ENCODE results near the gene UBE3D. TPM values are rescaled to one million over a fixed set of nuclear protein-coding genes. Genes with fewer than 3 reads are reported as not detected.

UBE3D gene
- total and polyA plus RNA-seq, 2 of the 4 experiments (the other 2 are of a cell fraction), result 3.2 to 6.3 TPM

- intact Hi-C loops (cut with micrococcal nuclease) (no loop called here), dilution Hi-C loops (cut with HindIII; ENCODE audit: low sequenced_read_pairs, unreplicated experiment) (no loop called here), in situ Hi-C loops (cut with MboI; ENCODE audit: low sequenced_read_pairs) (no loop called here)
- DNase-seq, result no peak
- POLR2A ChIA-PET (ENCODE audit: unreplicated experiment), result no interaction called here
- H4K5ac ChIP-seq (ENCODE audit: low read depth, low read length), result no peak overlapping the region
- H3K56ac ChIP-seq (ENCODE audit: extremely low read depth, insufficient read depth, low read length), result no peak overlapping the region
- H3K27me3 ChIP-seq (ENCODE audit: control insufficient read depth, insufficient read depth, low read length), result no peaks in the 10 kb centered on the region
- no peak overlapping the region for H2AK5ac ChIP-seq (ENCODE audit: low read depth, low read length)
- H4K91ac ChIP-seq (ENCODE audit: insufficient read depth, low read depth, low read length), result no peak overlapping the region
- CTCF ChIA-PET, result interaction anchor here (0.6 kb wide), 1 partner anchor 30 kb away, joined by 6 read pairs; no protein-coding TSS in a partner anchor
- H3K27ac ChIP-seq (ENCODE audit: insufficient read depth, low read length), result no peak overlapping the region
- no peak overlapping the region for H3K4me2 ChIP-seq (ENCODE audit: low read depth, low read length)
- TF ChIP-seq, protein P1, sequence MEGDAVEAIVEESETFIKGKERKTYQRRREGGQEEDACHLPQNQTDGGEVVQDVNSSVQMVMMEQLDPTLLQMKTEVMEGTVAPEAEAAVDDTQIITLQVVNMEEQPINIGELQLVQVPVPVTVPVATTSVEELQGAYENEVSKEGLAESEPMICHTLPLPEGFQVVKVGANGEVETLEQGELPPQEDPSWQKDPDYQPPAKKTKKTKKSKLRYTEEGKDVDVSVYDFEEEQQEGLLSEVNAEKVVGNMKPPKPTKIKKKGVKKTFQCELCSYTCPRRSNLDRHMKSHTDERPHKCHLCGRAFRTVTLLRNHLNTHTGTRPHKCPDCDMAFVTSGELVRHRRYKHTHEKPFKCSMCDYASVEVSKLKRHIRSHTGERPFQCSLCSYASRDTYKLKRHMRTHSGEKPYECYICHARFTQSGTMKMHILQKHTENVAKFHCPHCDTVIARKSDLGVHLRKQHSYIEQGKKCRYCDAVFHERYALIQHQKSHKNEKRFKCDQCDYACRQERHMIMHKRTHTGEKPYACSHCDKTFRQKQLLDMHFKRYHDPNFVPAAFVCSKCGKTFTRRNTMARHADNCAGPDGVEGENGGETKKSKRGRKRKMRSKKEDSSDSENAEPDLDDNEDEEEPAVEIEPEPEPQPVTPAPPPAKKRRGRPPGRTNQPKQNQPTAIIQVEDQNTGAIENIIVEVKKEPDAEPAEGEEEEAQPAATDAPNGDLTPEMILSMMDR (conservative IDR thresholded peaks at IDR 0.05; ENCODE audit: low read depth, low read length), result no peak
- no peak for TF ChIP-seq NFE2L2 (IDR thresholded peaks at IDR 0.05; ENCODE audit: low read depth, low read length)
- TF ChIP-seq CEBPB (IDR thresholded peaks at IDR 0.05; ENCODE audit: low read depth, low read length), result no peak
- no peak for TF ChIP-seq RFX5 (IDR thresholded peaks at IDR 0.05; ENCODE audit: low read depth, low read length)
- TF ChIP-seq BHLHE40 (IDR thresholded peaks at IDR 0.05; ENCODE audit: low read depth, low read length), result no peak
- TF ChIP-seq CHD1 (IDR thresholded peaks at IDR 0.05; ENCODE audit: low read depth, low read length), result no peak
- TF ChIP-seq USF2 (IDR thresholded peaks at IDR 0.05; ENCODE audit: low read depth, low read length), result no peak
- TF ChIP-seq, protein P2, sequence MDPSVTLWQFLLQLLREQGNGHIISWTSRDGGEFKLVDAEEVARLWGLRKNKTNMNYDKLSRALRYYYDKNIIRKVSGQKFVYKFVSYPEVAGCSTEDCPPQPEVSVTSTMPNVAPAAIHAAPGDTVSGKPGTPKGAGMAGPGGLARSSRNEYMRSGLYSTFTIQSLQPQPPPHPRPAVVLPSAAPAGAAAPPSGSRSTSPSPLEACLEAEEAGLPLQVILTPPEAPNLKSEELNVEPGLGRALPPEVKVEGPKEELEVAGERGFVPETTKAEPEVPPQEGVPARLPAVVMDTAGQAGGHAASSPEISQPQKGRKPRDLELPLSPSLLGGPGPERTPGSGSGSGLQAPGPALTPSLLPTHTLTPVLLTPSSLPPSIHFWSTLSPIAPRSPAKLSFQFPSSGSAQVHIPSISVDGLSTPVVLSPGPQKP (IDR thresholded peaks at IDR 0.05; ENCODE audit: borderline replicate concordance, low read depth, low read length), result no peak
- no peak for TF ChIP-seq MAZ (IDR thresholded peaks at IDR 0.05; ENCODE audit: borderline replicate concordance, low read depth, low read length)
- H2BK5ac ChIP-seq (ENCODE audit: low read depth, low read length, poor library complexity, severe bottlenecking), result no peak overlapping the region
- no peak overlapping the region for H3K23ac ChIP-seq (ENCODE audit: low read depth, low read length)
- no peak overlapping the region for H2BK15ac ChIP-seq (ENCODE audit: low read depth, low read length)
- peaks cover 3% of the 10 kb centered on the region; the same call in 1 of the 2 replicates for H3K9me1 ChIP-seq (ENCODE audit: insufficient read depth, low read length)
- no peaks in the 10 kb centered on the region for H4K20me1 ChIP-seq (ENCODE audit: insufficient read depth, low read length)
- no peak overlapping the region for H2BK20ac ChIP-seq (ENCODE audit: low read depth, low read length)
- no peak overlapping the region for H4K8ac ChIP-seq (ENCODE audit: low read depth in 2 of 2, low read length in 2 of 2)
- no peak overlapping the region for H3K9ac ChIP-seq (ENCODE audit: low read depth, low read length)
- H2BK120ac ChIP-seq (ENCODE audit: low read depth, low read length), result no peak overlapping the region
- H2AFZ ChIP-seq (replicated peaks; ENCODE audit: low read length, poor library complexity), result no peak overlapping the region
- no peaks in the 10 kb centered on the region for H3K36me3 ChIP-seq (ENCODE audit: control insufficient read depth, insufficient read depth, low read length)
- H3K18ac ChIP-seq (ENCODE audit: low read depth, low read length), result no peak overlapping the region
- no peak overlapping the region; the same call in 1 of the 2 replicates for H3K14ac ChIP-seq (replicated peaks; ENCODE audit: low read depth, low read length)
- no peaks in the 10 kb centered on the region for H3K9me3 ChIP-seq (ENCODE audit: control insufficient read depth, insufficient read depth, low read length)
- WGBS, 2 experiments (ENCODE audit: extremely low coverage in 2 of 2, insufficient read length in 1 of 2), result no CpG with 5 or more reads among the region's 2 CpGs
- no peak overlapping the region for H3K4ac ChIP-seq (ENCODE audit: low read depth, low read length)
- no peak overlapping the region for H2AK9ac ChIP-seq (replicated peaks; ENCODE audit: low read depth, low read length, poor library complexity)
- peaks cover 7% of the 10 kb centered on the region for H3K4me1 ChIP-seq (ENCODE audit: control insufficient read depth, insufficient read depth, low read length)
- no peak for ATAC-seq (ENCODE audit: low read depth)
- no TSS peak for BruUV-seq (replicated peaks)
- H3K79me1 ChIP-seq (ENCODE audit: low read depth in 1 of 2, low read length in 2 of 2), result no peaks in the 10 kb centered on the region; a peak in 1 of 4 replicates
- no peak overlapping the region for H3K4me3 ChIP-seq (ENCODE audit: insufficient read depth, low read depth, low read length)
Measured at GRCh38 chr6:82963191-82963925, 102.3 kb downstream of the UBE3D start.

Data from IMR-90 (cell line).